ENCODE data around the gene ESPN. TPM values are rescaled to one million over a fixed set of nuclear protein-coding genes. Genes with fewer than 3 reads are reported as not detected.

The ESPN gene
- total RNA-seq, 4 donors from 2014 or later, result 0.60 to 6.1 (median 1.7) TPM

GRCh38 chr1:6461051-6461530, 36.5 kb downstream of the ESPN start:
- Histone ChIP-seq H3K36me3 (peaks cover 0 to 39% (median 0%) of the 10 kb centered on the region in 3 donors), H3K27ac (peak overlapping the region; percentile 52 to 86 (median 74)), H3K27me3 (peaks cover 0 to 30% of the 10 kb centered on the region in 2 donors), H3K9me3 (no peaks in the 10 kb centered on the region), H3K4me3 (peak overlapping the region; percentile 7 to 40 (median 30)), H3K4me1 (peaks cover 0 to 14% (median 11%) of the 10 kb centered on the region in 4 donors)
- no peak for DNase-seq (ENCODE audit: low spot score in 2 of 2)
- no peak for TF ChIP-seq POLR2A (IDR thresholded peaks at IDR 0.05)
- no peak for TF ChIP-seq EP300 (IDR thresholded peaks at IDR 0.05)
- no peak for TF ChIP-seq CTCF (IDR thresholded peaks at IDR 0.05)
- WGBS, 2 donors, result 60 to 73% methylated on average over 40 of the region's 40 CpGs

- no peaks in the 10 kb centered on the region for H3K9me3 ChIP-seq
- peak overlapping the region in 3 of 4 donors; percentile 68 to 86 (median 80) for H3K27ac ChIP-seq
- H3K4me3 ChIP-seq, result no peak overlapping the region
- no peak for DNase-seq (ENCODE audit: low spot score in 2 of 2)
- peaks cover 0 to 14% (median 11%) of the 10 kb centered on the region in 4 donors for H3K4me1 ChIP-seq
- peaks cover 0 to 26% of the 10 kb centered on the region in 2 donors for H3K27me3 ChIP-seq
- TF ChIP-seq POLR2A (IDR thresholded peaks at IDR 0.05) (no peak), EP300 (IDR thresholded peaks at IDR 0.05) (no peak), CTCF (IDR thresholded peaks at IDR 0.05) (no peak)
- H3K36me3 ChIP-seq, result peaks cover 0 to 40% (median 0%) of the 10 kb centered on the region in 3 donors
- 86 to 94% methylated on average over 48 of the region's 48 CpGs for WGBS, 2 donors
These were observed 37.2 kb downstream of the ESPN start for GRCh38 chr1:6461538-6462411.

GRCh38 chr1:6462412-6463119, 38.0 kb downstream of the ESPN start:
- no peak overlapping the region for H3K4me3 ChIP-seq
- H3K4me1 ChIP-seq, result peaks cover 0 to 14% (median 11%) of the 10 kb centered on the region in 4 donors
- H3K36me3 ChIP-seq, result peaks cover 0 to 46% (median 0%) of the 10 kb centered on the region in 3 donors
- H3K27me3 ChIP-seq, result peaks cover 0 to 26% of the 10 kb centered on the region in 2 donors
- TF ChIP-seq POLR2A (IDR thresholded peaks at IDR 0.05) (no peak), CTCF (IDR thresholded peaks at IDR 0.05) (no peak)
- no peaks in the 10 kb centered on the region for H3K9me3 ChIP-seq
- WGBS, 2 donors, result 74 to 81% methylated on average over 12 to 13 of the region's 13 CpGs
- no peak for DNase-seq (ENCODE audit: low spot score in 2 of 2)
- H3K27ac ChIP-seq, result peak overlapping the region in 1 of 4 donors; percentile 51

GRCh38 chr1:6463120-6463412, 38.5 kb downstream of the ESPN start:
- H3K27me3 ChIP-seq, result peaks cover 0 to 26% of the 10 kb centered on the region in 2 donors

More at GRCh38 chr1:6463120-6463412, 38.5 kb downstream of the ESPN start:
- 38 to 40% methylated on average over 1 of the region's 1 CpG for WGBS, 2 donors
- Histone ChIP-seq H3K27ac (peak overlapping the region in 1 of 4 donors; percentile 51), H3K36me3 (peaks cover 0 to 51% (median 0%) of the 10 kb centered on the region in 3 donors), H3K4me3 (no peak overlapping the region), H3K9me3 (no peaks in the 10 kb centered on the region), H3K4me1 (peaks cover 0 to 14% (median 11%) of the 10 kb centered on the region in 4 donors)
- no peak for DNase-seq (ENCODE audit: low spot score in 2 of 2)
- TF ChIP-seq CTCF (IDR thresholded peaks at IDR 0.05) (no peak), EP300 (IDR thresholded peaks at IDR 0.05) (no peak), POLR2A (IDR thresholded peaks at IDR 0.05) (no peak)
